Right renal cortex interstitium (tissue), 3 donors: ENCODE measurements around the gene ADAM23. TPM values are rescaled to one million over a fixed set of nuclear protein-coding genes. Genes with fewer than 3 reads are reported as not detected.

ENCODE experiments used
- DNase-seq, 3 donors: peaks; one replicate each; pipeline ENCODE4 v3.0.0-alpha.2; 2013; ENCODE audit warnings: low read depth in 3 of 3, low spot score in 2 of 3
- polyA plus RNA-seq, 3 donors: library from polyadenylated mRNA; unstranded; fragments of 120-200 nt; gene quantifications; one replicate each; pipeline ENCODE4 v1.2.1, GENCODE V29; 2013; ENCODE audit not compliant: insufficient read length in 3 of 3

The ADAM23 gene
- polyA plus RNA-seq, 3 donors, result 5.1 to 5.8 (median 5.4) TPM

GRCh38 chr2:206626108-206626507 lies 182.8 kb downstream of the ADAM23 start:
- no peak for DNase-seq

DNA sequence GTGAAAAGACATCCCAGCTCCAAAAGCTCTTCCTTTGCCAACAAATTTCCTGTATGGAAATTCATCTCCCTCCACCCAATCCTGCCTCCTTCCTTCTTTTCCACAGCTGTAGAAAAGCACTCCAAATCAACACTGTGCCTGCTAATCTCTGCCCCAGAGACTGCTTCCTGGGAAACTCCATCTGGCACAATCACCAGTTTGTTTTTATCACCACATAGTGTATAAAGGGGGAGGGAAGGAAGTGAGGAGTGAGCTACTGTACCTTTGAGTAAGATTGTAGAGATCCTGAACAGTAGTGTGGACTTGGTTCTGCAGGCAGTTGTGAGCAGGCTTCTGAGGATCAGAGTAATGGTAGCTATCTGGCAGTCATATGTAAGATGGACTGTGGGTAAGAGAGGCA lies 184.3 kb downstream of the ADAM23 start:
- no peak for DNase-seq

DNA sequence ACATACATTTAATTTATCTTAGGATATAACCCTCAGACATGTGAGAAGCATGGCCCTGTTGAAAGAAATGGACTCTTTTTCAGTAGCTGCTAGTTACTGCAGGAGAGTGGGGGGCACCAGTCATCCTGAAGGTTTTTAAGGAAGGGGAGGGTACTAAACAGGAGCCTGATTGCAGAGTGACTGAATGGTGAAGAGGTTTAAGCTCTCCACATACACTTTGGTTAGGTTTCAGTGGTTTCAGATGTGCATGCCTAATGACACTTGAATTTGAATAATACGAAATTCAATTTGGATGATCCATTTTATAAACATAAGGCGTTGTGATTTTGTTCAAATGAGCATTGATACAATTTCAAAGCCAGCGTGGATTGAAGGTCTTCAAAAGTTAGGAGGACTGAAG lies 188.0 kb downstream of the ADAM23 start:
- DNase-seq, result no peak

DNA sequence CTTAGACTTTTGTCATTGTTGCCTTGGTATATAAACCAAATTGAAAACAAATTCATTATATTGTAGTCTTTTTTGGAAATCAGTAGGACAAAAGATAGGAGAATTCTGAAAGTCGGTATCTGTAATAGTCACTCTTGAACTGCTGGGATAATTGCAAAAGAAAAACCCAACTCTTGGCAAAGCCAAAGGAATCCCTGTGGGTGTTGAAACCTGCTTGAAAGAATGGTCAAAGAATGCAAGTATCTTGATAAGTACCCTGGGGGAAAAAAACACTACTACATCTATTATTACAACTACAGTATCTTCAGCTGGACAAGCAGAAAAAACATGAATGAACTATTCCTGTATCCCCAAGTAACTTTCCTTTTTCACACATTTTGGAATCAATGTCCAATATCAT lies 191.7 kb downstream of the ADAM23 start:
- DNase-seq, result no peak

DNA sequence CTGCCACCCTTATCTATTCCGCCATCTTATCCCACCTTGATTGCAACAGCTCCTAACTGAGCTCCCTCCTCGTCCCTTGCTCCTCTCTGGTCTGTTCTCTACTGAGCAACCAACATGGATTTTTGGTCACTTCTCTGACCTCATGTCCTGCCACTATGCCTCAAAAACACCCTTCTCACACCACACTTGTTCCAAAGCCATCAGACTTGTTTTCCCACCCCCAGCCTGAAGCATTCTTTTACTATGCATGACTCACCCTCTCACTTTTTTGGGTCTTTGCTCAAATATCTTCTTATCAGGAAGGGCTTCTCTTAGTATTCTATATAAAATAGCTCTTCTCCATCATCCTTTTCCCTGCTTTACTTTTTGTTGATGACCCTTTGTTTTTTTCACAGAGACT lies 196.3 kb downstream of the ADAM23 start:
- DNase-seq, result no peak

GRCh38 chr2:206641226-206641625 lies 197.9 kb downstream of the ADAM23 start:
- no peak for DNase-seq

- DNase-seq, result peak; percentile 45 to 63 (median 48)
Observed at GRCh38 chr2:206642075-206643025, 199.0 kb downstream of the ADAM23 start, which contains the start of gene FAM237A. Gene FAM237A (plus strand): TSS chr2:206642487. CDS start chr2:206644237, 1,750 bp downstream.

- DNase-seq, result no peak
Observed at GRCh38 chr2:206647985-206648384, 204.7 kb downstream of the ADAM23 start.

DNA sequence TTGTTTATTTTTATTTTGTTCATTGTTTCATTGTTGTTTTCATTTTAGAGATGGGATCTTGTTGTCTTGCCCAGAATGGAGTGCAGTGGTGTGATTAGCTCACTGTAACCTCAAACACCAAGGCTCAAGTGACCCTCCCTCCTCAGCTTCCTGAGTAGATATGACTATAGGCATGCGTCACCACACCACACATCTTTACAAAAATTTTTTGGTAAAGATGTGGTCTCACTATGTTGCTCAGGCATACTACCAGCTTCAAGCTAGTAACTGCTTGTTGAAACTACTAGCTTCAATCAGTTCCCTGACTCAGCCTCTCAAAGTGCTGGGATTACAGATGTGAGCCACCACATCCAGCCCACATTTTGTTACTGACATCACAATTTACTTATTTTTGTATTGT lies 213.8 kb downstream of the ADAM23 start:
- no peak for DNase-seq

GRCh38 chr2:206665251-206665650 lies 221.9 kb downstream of the ADAM23 start:
- DNase-seq, result no peak

Other genes starting within 250 kb of the ADAM23 start
- 10 to 100 TPM; 10.5 to 12.3 (median 10.5) TPM for gene ZDBF2, start 168.9 kb upstream of the ADAM23 start, polyA plus RNA-seq
- gene FAM237A, start 199.0 kb downstream of the ADAM23 start, polyA plus RNA-seq, result not detected